SK-MEL-5 (cell line): ENCODE data around the gene PPP1R37. TPM values are rescaled to one million over a fixed set of nuclear protein-coding genes. Genes with fewer than 3 reads are reported as not detected.
A peak's percentile ranks its signal among the peaks of the same experiment; 100 is the strongest.

Experiments used
- DNase-seq: peaks from one replicate; pipeline ENCODE4 v3.0.0-alpha.2; 2016; ENCODE audit warnings: low read depth, low spot score
- in situ Hi-C: cut with HindIII; loops from 2 replicates; pipeline ENCODE4 v1.10.0; 2016; ENCODE audit warnings: low sequenced_read_pairs, high pct_unique_total_duplicates, low pct_unique_long_range_greater_than_20kb
- total RNA-seq: library from RNA; depleted of rRNA; stranded (reverse); fragments of >200 nt; shearing (Covaris generic); gene quantifications from 2 replicates; pipeline ENCODE4 v1.2.3, GENCODE V29; 2014

PPP1R37 gene
- total RNA-seq, 1 experiment from 2014 or later: 46.0 TPM

GRCh38 chr19:45123440-45123850 is 30.5 kb downstream of the PPP1R37 start:
- in situ Hi-C loops: no loop called here

GRCh38 chr19:45124021-45124420 is 31.0 kb downstream of the PPP1R37 start:
- no peak for DNase-seq
- in situ Hi-C loops: no loop called here

More at GRCh38 chr19:45123440-45123850, 30.5 kb downstream of the PPP1R37 start:
- no peak for DNase-seq

GRCh38 chr19:45125360-45125759 is 32.4 kb downstream of the PPP1R37 start:
- in situ Hi-C loops: no loop called here
- no peak for DNase-seq

- DNase-seq: peak; percentile 79
- in situ Hi-C loops: no loop called here
Measured at GRCh38 chr19:45125975-45126493, 33.1 kb downstream of the PPP1R37 start.

GRCh38 chr19:45126654-45127053 is 33.7 kb downstream of the PPP1R37 start:
- DNase-seq: no peak
- in situ Hi-C loops: no loop called here

GRCh38 chr19:45128146-45128545 is 35.2 kb downstream of the PPP1R37 start:
- in situ Hi-C loops: no loop called here
- DNase-seq: no peak

GRCh38 chr19:45128806-45129205 is 35.8 kb downstream of the PPP1R37 start:
- in situ Hi-C loops: no loop called here

GRCh38 chr19:45130236-45130635 is 37.3 kb downstream of the PPP1R37 start:
- DNase-seq: no peak
- in situ Hi-C loops: no loop called here

More at GRCh38 chr19:45128806-45129205, 35.8 kb downstream of the PPP1R37 start:
- DNase-seq: no peak

- in situ Hi-C loops: no loop called here
- DNase-seq: peak; percentile 23
Measured at GRCh38 chr19:45130888-45131615, 38.1 kb downstream of the PPP1R37 start.

- in situ Hi-C loops: no loop called here
- DNase-seq: no peak
Measured at GRCh38 chr19:45133661-45134060, 40.7 kb downstream of the PPP1R37 start.

- no peak for DNase-seq
- in situ Hi-C loops: no loop called here
Measured at GRCh38 chr19:45135176-45135885, 42.4 kb downstream of the PPP1R37 start.

- in situ Hi-C loops: no loop called here
- no peak for DNase-seq
Measured at GRCh38 chr19:45136507-45137178, 43.7 kb downstream of the PPP1R37 start.

- DNase-seq: no peak
- in situ Hi-C loops: no loop called here
Measured at GRCh38 chr19:45137179-45137761, 44.3 kb downstream of the PPP1R37 start.

- no peak for DNase-seq
- in situ Hi-C loops: no loop called here
Measured at GRCh38 chr19:45138303-45138751, 45.3 kb downstream of the PPP1R37 start.

- in situ Hi-C loops: no loop called here
- no peak for DNase-seq
Measured at GRCh38 chr19:45139286-45140143, 46.5 kb downstream of the PPP1R37 start.

- in situ Hi-C loops: no loop called here
- no peak for DNase-seq
Measured at GRCh38 chr19:45140144-45140503, 47.1 kb downstream of the PPP1R37 start.

- DNase-seq: no peak
- in situ Hi-C loops: no loop called here
Measured at GRCh38 chr19:45140533-45140932, 47.6 kb downstream of the PPP1R37 start.
